ENCODE measurements around the gene RNF151.

GRCh38 chr16:1976216-1976520, 9.5 kb downstream of the RNF151 start:
- TF ChIP-seq POLR2A (IDR thresholded peaks at IDR 0.05; ENCODE audit: extremely low read depth, insufficient read length) = no peak
- TF ChIP-seq, protein P1, sequence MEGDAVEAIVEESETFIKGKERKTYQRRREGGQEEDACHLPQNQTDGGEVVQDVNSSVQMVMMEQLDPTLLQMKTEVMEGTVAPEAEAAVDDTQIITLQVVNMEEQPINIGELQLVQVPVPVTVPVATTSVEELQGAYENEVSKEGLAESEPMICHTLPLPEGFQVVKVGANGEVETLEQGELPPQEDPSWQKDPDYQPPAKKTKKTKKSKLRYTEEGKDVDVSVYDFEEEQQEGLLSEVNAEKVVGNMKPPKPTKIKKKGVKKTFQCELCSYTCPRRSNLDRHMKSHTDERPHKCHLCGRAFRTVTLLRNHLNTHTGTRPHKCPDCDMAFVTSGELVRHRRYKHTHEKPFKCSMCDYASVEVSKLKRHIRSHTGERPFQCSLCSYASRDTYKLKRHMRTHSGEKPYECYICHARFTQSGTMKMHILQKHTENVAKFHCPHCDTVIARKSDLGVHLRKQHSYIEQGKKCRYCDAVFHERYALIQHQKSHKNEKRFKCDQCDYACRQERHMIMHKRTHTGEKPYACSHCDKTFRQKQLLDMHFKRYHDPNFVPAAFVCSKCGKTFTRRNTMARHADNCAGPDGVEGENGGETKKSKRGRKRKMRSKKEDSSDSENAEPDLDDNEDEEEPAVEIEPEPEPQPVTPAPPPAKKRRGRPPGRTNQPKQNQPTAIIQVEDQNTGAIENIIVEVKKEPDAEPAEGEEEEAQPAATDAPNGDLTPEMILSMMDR (IDR thresholded peaks at IDR 0.05; ENCODE audit: low read depth, low read length) = no peak
